ENCODE data around the gene WDR49.

The WDR49 gene

GRCh38 chr3:167453815-167454214, 199.9 kb downstream of the WDR49 start:
- Histone ChIP-seq H3K27me3 (replicated peaks) (no peaks in the 10 kb centered on the region), H3K36me3 (replicated peaks) (no peaks in the 10 kb centered on the region), H3K4me3 (ENCODE audit: low read depth, low read length) (no peak overlapping the region), H3K27ac (no peak overlapping the region)
- in situ Hi-C loops (cut with HindIII; ENCODE audit: low pct_ligation_motif_present, low sequenced_read_pairs): no loop called here
- no peak for TF ChIP-seq CTCF (IDR thresholded peaks at IDR 0.05; ENCODE audit: low read depth, low read length, missing control alignments)
- DNase-seq: no peak

GRCh38 chr3:167451282-167451681, 202.5 kb downstream of the WDR49 start:
- in situ Hi-C loops (cut with HindIII; ENCODE audit: low pct_ligation_motif_present, low sequenced_read_pairs): no loop called here
- TF ChIP-seq CTCF (IDR thresholded peaks at IDR 0.05; ENCODE audit: low read depth, low read length, missing control alignments): no peak

GRCh38 chr3:167450675-167451074, 203.1 kb downstream of the WDR49 start:
- no peak for TF ChIP-seq CTCF (IDR thresholded peaks at IDR 0.05; ENCODE audit: low read depth, low read length, missing control alignments)
- no peak for DNase-seq
- Histone ChIP-seq H3K4me3 (ENCODE audit: low read depth, low read length) (no peak overlapping the region), H3K36me3 (replicated peaks) (no peaks in the 10 kb centered on the region), H3K27me3 (replicated peaks) (no peaks in the 10 kb centered on the region), H3K27ac (no peak overlapping the region)
- in situ Hi-C loops (cut with HindIII; ENCODE audit: low pct_ligation_motif_present, low sequenced_read_pairs): no loop called here

More at GRCh38 chr3:167451282-167451681, 202.5 kb downstream of the WDR49 start:
- Histone ChIP-seq H3K4me3 (ENCODE audit: low read depth, low read length) (no peak overlapping the region), H3K27me3 (replicated peaks) (no peaks in the 10 kb centered on the region), H3K27ac (no peak overlapping the region), H3K36me3 (replicated peaks) (no peaks in the 10 kb centered on the region)
- DNase-seq: no peak

GRCh38 chr3:167450195-167450594, 203.5 kb downstream of the WDR49 start:
- no peak overlapping the region for H3K4me3 ChIP-seq (ENCODE audit: low read depth, low read length)
- in situ Hi-C loops (cut with HindIII; ENCODE audit: low pct_ligation_motif_present, low sequenced_read_pairs): no loop called here
- no peak for DNase-seq
- no peaks in the 10 kb centered on the region for H3K36me3 ChIP-seq (replicated peaks)
- no peak overlapping the region for H3K27ac ChIP-seq
- H3K27me3 ChIP-seq (replicated peaks): no peaks in the 10 kb centered on the region
- TF ChIP-seq CTCF (IDR thresholded peaks at IDR 0.05; ENCODE audit: low read depth, low read length, missing control alignments): no peak

- H3K27ac ChIP-seq: no peak overlapping the region
- TF ChIP-seq CTCF (IDR thresholded peaks at IDR 0.05; ENCODE audit: low read depth, low read length, missing control alignments): no peak
- in situ Hi-C loops (cut with HindIII; ENCODE audit: low pct_ligation_motif_present, low sequenced_read_pairs): no loop called here
- H3K36me3 ChIP-seq (replicated peaks): no peaks in the 10 kb centered on the region
- no peak for DNase-seq
- no peaks in the 10 kb centered on the region for H3K27me3 ChIP-seq (replicated peaks)
- H3K4me3 ChIP-seq (ENCODE audit: low read depth, low read length): no peak overlapping the region
These were observed 208.3 kb downstream of the WDR49 start for GRCh38 chr3:167445491-167445890.

GRCh38 chr3:167441256-167441655, 212.5 kb downstream of the WDR49 start:
- Histone ChIP-seq H3K27me3 (replicated peaks) (no peaks in the 10 kb centered on the region), H3K36me3 (replicated peaks) (no peaks in the 10 kb centered on the region), H3K4me3 (ENCODE audit: low read depth, low read length) (no peak overlapping the region), H3K27ac (no peak overlapping the region)
- no peak for TF ChIP-seq CTCF (IDR thresholded peaks at IDR 0.05; ENCODE audit: low read depth, low read length, missing control alignments)
- no peak for DNase-seq
- in situ Hi-C loops (cut with HindIII; ENCODE audit: low pct_ligation_motif_present, low sequenced_read_pairs): no loop called here

Measured in brain microvascular endothelial cell (primary cell).